Smooth muscle cell (in vitro differentiated cells): Measurements from ENCODE around the gene MIER2. TPM values are rescaled to one million over a fixed set of nuclear protein-coding genes. Genes with fewer than 3 reads are reported as not detected.

Source experiments
- DNase-seq: peaks from one replicate; lab custom pipeline; 2025; ENCODE audit not compliant: unreplicated experiment; lab: John Stamatoyannopoulos, UW
- H2AFZ ChIP-seq: fragments of 200-600 bp; sonication (generic); 2 replicates; pipeline ENCODE4 v1.6.0; 2016; ENCODE audit warnings: antibody characterized with exemption, low read depth, mild to moderate bottlenecking
- H3F3A ChIP-seq: fragments of 200-600 bp; sonication (generic); 2 replicates; pipeline ENCODE4 v1.6.0; 2017; ENCODE audit warnings: antibody characterized with exemption, low read depth
- H3K27ac ChIP-seq: fragments of 200-600 bp; sonication (generic); 2 replicates; pipeline ENCODE4 v1.5.1; 2016; ENCODE audit warnings: low read depth, mild to moderate bottlenecking
- H3K27me3 ChIP-seq: fragments of 200-600 bp; sonication (generic); 2 replicates; pipeline ENCODE4 v1.6.1; 2016; ENCODE audit warnings: low read depth, mild to moderate bottlenecking
- H3K36me3 ChIP-seq: fragments of 200-600 bp; sonication (generic); 2 replicates; pipeline ENCODE4 v1.5.1; 2016; ENCODE audit warnings: low read depth
- H3K4me1 ChIP-seq: fragments of 200-600 bp; sonication (generic); 2 replicates; pipeline ENCODE4 v1.5.1; 2016; ENCODE audit warnings: low read depth
- H3K4me2 ChIP-seq: fragments of 200-600 bp; sonication (generic); 2 replicates; pipeline ENCODE4 v1.6.0; 2016; ENCODE audit warnings: mild to moderate bottlenecking
- H3K4me3 ChIP-seq: fragments of 200-600 bp; sonication (generic); 2 replicates; pipeline ENCODE4 v1.5.1; 2016; ENCODE audit warnings: mild to moderate bottlenecking
- H3K79me2 ChIP-seq: fragments of 200-600 bp; sonication (generic); 2 replicates; pipeline ENCODE4 v1.6.0; 2016; ENCODE audit warnings: low read depth, mild to moderate bottlenecking
- H3K9ac ChIP-seq: fragments of 200-600 bp; sonication (generic); 2 replicates; pipeline ENCODE4 v1.6.0; 2016; ENCODE audit warnings: low read depth
- H3K9me3 ChIP-seq: fragments of 200-600 bp; sonication (generic); replicated peaks from 2 replicates; pipeline ENCODE4 v1.5.1; 2016; ENCODE audit warnings: low read depth
- H4K20me1 ChIP-seq: fragments of 200-600 bp; sonication (generic); 2 replicates; pipeline ENCODE4 v1.6.0; 2016; ENCODE audit warnings: low read depth
- CTCF ChIP-seq: fragments of 200-600 bp; sonication (generic); IDR thresholded peaks from 2 replicates; pipeline ENCODE4 v1.5.1; 2017; ENCODE audit warnings: borderline replicate concordance, mild to moderate bottlenecking, antibody characterized with exemption; ENCODE audit not compliant: insufficient read depth, poor library complexity, severe bottlenecking
- WGBS: methylation state at CpG from one replicate; pipeline ENCODE4 v1.1.7; 2016; ENCODE audit warnings: low lambda C conversion rate; 5-methylcytosine and 5-hydroxymethylcytosine counted together
- polyA plus RNA-seq: library from polyadenylated mRNA; unstranded; fragments of >200 nt; fragmentation: Nextera tagmentation; extraction: Ambion mirVana; gene quantifications from 2 replicates; pipeline ENCODE4 v1.2.1, GENCODE V29; 2016
- total RNA-seq: library from RNA; depleted of rRNA; stranded (reverse); fragments of >200 nt; gene quantifications from 2 replicates; pipeline ENCODE4 v1.2.3, GENCODE V29; 2014

Gene MIER2
- total and polyA plus RNA-seq, 2 experiments from 2014 or later = 12.7 to 79.7 TPM

DNA sequence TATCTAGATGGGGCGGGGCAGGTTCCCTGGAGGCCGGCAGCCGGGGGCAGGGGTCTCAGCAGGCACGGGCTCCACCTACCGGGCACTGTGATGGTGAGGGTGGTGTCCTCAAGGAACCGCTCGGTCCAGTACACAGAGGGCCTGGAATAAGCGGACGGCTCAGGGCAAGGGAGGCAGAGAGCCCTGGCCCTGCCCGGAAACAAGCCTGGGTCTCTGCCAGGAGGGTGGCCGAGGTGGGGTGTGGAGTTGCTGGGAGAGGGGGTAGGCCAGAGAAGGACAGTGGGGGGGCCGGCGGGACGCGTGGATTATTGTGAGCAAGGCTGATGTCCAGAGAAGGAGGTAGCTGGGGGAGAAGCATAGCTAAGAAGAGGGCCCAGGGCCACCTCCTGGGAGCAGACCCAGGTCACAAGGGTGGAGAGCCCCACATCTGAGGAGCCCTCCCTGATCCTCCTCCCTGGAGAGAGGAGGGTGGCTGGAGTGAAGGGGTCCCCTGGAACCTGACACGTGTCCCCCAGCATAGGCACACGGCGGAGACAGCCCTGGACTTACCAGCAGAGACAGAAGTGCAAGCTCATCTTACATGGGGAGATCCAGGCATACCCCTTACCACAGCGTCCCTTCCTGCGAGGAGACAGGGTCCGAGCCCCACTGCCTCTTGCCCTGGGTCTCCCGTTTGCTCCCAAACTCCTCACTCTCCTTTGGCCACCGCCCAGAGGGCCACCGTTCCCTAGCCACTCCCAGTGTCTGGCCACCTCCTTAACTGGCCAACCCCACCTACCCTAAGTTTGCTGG, 29.0 kb upstream of the MIER2 start:
- no peak overlapping the region for H3K27ac ChIP-seq
- no peak for TF ChIP-seq CTCF
- 94% methylated on average over 22 of the region's 24 CpGs for WGBS
- H4K20me1 ChIP-seq = no peaks in the 10 kb centered on the region
- no peak for DNase-seq
- H2AFZ ChIP-seq = no peak overlapping the region
- no peaks in the 10 kb centered on the region for H3F3A ChIP-seq
- H3K36me3 ChIP-seq = no peaks in the 10 kb centered on the region
- H3K79me2 ChIP-seq = no peaks in the 10 kb centered on the region
- no peak overlapping the region for H3K4me3 ChIP-seq
- no peaks in the 10 kb centered on the region for H3K9me3 ChIP-seq
- H3K4me1 ChIP-seq = no peaks in the 10 kb centered on the region
- H3K27me3 ChIP-seq = no peaks in the 10 kb centered on the region
- no peak overlapping the region for H3K4me2 ChIP-seq
- no peak overlapping the region for H3K9ac ChIP-seq

- DNase-seq = no peak
- Histone ChIP-seq H3K27me3 (no peaks in the 10 kb centered on the region), H3K79me2 (no peaks in the 10 kb centered on the region), H3K36me3 (no peaks in the 10 kb centered on the region), H3K4me1 (no peaks in the 10 kb centered on the region), H3K9me3 (no peaks in the 10 kb centered on the region), H3K4me3 (no peak overlapping the region), H2AFZ (no peak overlapping the region), H4K20me1 (no peaks in the 10 kb centered on the region), H3K4me2 (no peak overlapping the region), H3F3A (no peaks in the 10 kb centered on the region), H3K9ac (no peak overlapping the region), H3K27ac (no peak overlapping the region)
- 86% methylated on average over 14 of the region's 14 CpGs for WGBS
- TF ChIP-seq CTCF = no peak
Observed at GRCh38 chr19:372306-372890, 27.8 kb upstream of the MIER2 start.

- Histone ChIP-seq H3K79me2 (no peaks in the 10 kb centered on the region), H2AFZ (no peak overlapping the region), H3K9ac (no peak overlapping the region), H3K4me1 (no peaks in the 10 kb centered on the region), H3K4me3 (no peak overlapping the region), H3K27ac (no peak overlapping the region), H3F3A (no peaks in the 10 kb centered on the region), H3K27me3 (no peaks in the 10 kb centered on the region), H3K4me2 (no peak overlapping the region), H3K9me3 (no peaks in the 10 kb centered on the region), H3K36me3 (no peaks in the 10 kb centered on the region), H4K20me1 (no peaks in the 10 kb centered on the region)
- no peak for DNase-seq
- TF ChIP-seq CTCF = no peak
- WGBS = 91% methylated on average over 17 of the region's 17 CpGs
Observed at GRCh38 chr19:371501-372168, 27.0 kb upstream of the MIER2 start.
